PFSK-1 (cell line): ENCODE data around the gene SUOX.

Source experiments
- FOXP2 ChIP-seq: optimal IDR thresholded peaks from 2 replicates; pipeline ENCODE3; 2011; ENCODE audit warnings: borderline replicate concordance, control low read depth, inconsistent platforms; ENCODE audit not compliant: insufficient read depth; ENCODE audit errors: extremely low read length, extremely low read depth
- POLR2AphosphoS5 ChIP-seq: IDR thresholded peaks from 2 replicates; pipeline ENCODE4 v1.6.1; 2012; ENCODE audit warnings: low read depth, mild to moderate bottlenecking, control low read depth, low read length, moderate library complexity
- SIN3A ChIP-seq: IDR thresholded peaks from 2 replicates; pipeline ENCODE4 v1.6.1; 2012; ENCODE audit warnings: mild to moderate bottlenecking, low read length, moderate library complexity, borderline replicate concordance; ENCODE audit not compliant: insufficient read depth
- TAF1 ChIP-seq: IDR thresholded peaks from 2 replicates; pipeline ENCODE4 v1.6.1; 2012; ENCODE audit warnings: low read length, control low read depth, borderline replicate concordance; ENCODE audit not compliant: insufficient read depth
- TF ChIP-seq, protein P1 (sequence below), 2 experiments: IDR thresholded peaks; 2 replicates each; pipeline versions ENCODE4 v1.6.1 to v1.8.0; 2011 to 2012; ENCODE audit warnings: low read depth in 2 of 2, low read length in 2 of 2, control low read depth in 1 of 2, inconsistent platforms in 1 of 2, mild to moderate bottlenecking in 1 of 2, moderate library complexity in 1 of 2; ENCODE audit not compliant: insufficient read depth in 1 of 2

Gene SUOX

DNA sequence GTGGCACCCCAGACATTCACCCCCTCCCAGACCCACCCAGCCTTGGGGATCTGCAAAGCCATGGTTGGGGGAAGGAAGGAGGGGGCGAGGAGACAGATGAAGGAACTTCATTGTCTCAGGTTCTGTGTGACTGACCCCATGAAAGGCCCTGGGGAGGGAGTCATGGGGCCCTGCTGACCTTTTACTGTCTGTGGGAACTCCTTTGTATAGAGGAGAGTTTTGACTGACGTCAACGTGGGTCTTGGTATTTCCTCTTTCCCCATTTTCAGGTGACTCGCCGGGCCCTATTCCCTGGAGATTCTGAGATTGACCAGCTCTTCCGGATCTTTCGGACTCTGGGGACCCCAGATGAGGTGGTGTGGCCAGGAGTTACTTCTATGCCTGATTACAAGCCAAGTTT lies 26.3 kb upstream of the SUOX start:
- TF ChIP-seq, protein P1, sequence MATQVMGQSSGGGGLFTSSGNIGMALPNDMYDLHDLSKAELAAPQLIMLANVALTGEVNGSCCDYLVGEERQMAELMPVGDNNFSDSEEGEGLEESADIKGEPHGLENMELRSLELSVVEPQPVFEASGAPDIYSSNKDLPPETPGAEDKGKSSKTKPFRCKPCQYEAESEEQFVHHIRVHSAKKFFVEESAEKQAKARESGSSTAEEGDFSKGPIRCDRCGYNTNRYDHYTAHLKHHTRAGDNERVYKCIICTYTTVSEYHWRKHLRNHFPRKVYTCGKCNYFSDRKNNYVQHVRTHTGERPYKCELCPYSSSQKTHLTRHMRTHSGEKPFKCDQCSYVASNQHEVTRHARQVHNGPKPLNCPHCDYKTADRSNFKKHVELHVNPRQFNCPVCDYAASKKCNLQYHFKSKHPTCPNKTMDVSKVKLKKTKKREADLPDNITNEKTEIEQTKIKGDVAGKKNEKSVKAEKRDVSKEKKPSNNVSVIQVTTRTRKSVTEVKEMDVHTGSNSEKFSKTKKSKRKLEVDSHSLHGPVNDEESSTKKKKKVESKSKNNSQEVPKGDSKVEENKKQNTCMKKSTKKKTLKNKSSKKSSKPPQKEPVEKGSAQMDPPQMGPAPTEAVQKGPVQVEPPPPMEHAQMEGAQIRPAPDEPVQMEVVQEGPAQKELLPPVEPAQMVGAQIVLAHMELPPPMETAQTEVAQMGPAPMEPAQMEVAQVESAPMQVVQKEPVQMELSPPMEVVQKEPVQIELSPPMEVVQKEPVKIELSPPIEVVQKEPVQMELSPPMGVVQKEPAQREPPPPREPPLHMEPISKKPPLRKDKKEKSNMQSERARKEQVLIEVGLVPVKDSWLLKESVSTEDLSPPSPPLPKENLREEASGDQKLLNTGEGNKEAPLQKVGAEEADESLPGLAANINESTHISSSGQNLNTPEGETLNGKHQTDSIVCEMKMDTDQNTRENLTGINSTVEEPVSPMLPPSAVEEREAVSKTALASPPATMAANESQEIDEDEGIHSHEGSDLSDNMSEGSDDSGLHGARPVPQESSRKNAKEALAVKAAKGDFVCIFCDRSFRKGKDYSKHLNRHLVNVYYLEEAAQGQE (IDR thresholded peaks at IDR 0.05; ENCODE audit: insufficient read depth in 1 of 2, low read depth in 2 of 2, low read length in 2 of 2) = no peak
- TF ChIP-seq FOXP2 (no peak), POLR2AphosphoS5 (no peak), TAF1 (no peak), SIN3A (no peak)

DNA sequence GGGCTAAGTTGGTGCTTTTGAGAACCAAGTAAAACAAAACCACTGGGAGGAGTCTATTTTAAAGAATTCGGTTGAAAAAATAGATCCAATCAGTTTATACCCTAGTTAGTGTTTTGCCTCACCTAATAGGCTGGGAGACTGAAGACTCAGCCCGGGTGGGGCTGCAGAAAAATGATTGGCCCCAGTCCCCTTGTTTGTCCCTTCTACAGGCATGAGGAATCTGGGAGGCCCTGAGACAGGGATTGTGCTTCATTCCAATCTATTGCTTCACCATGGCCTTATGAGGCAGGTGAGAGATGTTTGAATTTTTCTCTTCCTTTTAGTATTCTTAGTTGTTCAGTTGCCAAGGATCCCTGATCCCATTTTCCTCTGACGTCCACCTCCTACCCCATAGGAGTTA lies 25.0 kb upstream of the SUOX start:
- TF ChIP-seq SIN3A (no peak), FOXP2 (no peak), TAF1 (no peak), POLR2AphosphoS5 (no peak)

DNA sequence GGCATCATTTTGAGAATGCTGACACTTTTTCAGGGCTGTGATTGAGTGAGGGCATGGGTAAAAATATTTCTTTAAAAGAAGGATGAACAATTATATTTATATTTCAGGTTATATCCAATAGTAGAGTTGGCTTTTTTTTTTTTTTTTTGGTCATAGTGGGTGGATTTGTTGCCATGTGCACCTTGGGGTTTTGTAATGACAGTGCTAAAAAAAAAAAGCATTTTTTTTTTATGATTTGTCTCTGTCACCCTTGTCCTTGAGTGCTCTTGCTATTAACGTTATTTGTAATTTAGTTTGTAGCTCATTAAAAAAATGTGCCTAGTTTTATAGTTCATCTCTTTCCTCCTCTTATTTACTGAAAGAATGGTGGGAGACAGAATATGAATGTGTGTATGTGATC lies 24.6 kb upstream of the SUOX start:
- TF ChIP-seq SIN3A (no peak), TAF1 (no peak), FOXP2 (no peak), POLR2AphosphoS5 (no peak)
- TF ChIP-seq, protein P1 (IDR thresholded peaks at IDR 0.05; ENCODE audit: insufficient read depth in 1 of 2, low read depth in 2 of 2, low read length in 2 of 2) = no peak

DNA sequence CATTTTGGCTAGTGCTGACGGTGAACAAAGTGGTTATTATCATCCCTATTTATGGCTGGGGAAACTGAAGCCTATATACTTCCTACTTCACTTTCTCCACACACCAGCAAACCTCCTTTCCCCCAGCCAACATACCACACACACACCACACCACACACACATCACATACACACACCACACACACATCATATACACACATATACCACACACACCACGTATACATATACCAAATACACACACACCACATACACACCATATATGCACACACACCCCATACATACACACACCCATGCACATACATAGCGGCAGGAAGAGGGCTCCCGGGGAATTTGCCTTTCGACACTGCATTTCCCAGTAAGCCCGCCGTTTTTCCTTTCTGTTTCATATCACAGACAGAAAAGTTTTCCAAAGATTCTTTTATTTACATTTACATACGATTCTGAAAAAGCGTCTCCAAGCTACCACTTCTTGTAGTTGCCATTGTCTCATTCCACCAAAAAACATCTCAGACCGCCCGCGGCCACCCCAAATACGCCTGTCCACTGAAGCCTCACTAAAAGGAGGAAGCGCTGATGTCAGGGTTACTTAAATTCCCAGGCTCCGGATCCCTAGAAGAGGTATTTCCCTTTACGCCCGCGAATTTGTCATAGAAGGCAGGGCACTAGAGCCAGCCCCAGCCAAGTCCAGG lies 24.0 kb upstream of the SUOX start:
- TF ChIP-seq, protein P1 (IDR thresholded peaks at IDR 0.05; ENCODE audit: insufficient read depth in 1 of 2, low read depth in 2 of 2, low read length in 2 of 2) = no peak
- TF ChIP-seq TAF1 (no peak), SIN3A (no peak; the same call in 1 of the 2 replicates), POLR2AphosphoS5 (no peak), FOXP2 (no peak)

DNA sequence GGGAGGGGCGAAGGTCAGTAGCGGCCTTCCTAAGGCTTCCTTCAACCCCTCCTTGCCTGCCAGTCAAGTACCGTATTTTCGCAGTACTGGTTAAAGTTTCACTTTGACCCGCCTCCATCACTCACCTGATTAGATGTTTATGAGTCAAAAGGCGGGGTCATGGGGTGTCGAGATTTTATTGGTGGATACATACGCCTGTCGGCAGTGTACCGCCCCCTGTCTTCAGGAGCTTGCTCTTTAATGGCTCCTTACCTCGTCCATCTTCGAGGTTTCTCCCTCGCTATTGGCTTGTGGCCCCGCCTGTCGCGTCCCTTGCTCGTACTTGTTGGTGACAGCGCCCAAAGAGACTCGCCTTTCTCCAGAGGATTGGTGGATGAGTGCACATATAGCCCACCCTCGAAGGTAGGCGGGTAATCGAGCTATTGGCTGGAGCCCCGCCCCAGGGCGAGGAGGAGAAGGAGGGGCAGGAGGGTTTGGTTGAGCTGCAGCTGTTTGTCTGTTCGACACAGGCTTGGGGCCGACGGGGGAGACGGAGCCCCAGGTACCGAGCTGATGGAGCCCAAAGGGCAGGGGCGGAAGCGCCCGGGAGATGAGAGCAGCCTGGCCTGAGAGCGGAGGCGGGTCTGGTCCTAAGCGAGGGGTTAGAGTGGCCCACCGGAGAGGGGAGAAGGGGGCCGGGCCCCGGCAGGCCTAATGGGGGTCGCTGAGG lies 23.3 kb upstream of the SUOX start, which contains the start of gene RAB5B:
Gene RAB5B, plus strand, starts transcription at position 480 of the 709 bp plus-strand sequence. CDS start 12,883 bp downstream, outside the sequence.
- TF ChIP-seq, protein P1 (IDR thresholded peaks at IDR 0.05; ENCODE audit: insufficient read depth in 1 of 2, low read depth in 2 of 2, low read length in 2 of 2) = 0 out of 4 replicates have a peak, but pooled peaks of 1 of the 2 experiments have one; percentile 19
- TF ChIP-seq POLR2AphosphoS5 (peak; percentile 74; the same call in 1 of the 2 replicates), SIN3A (0 out of 2 replicates have a peak, but pooled peaks have one; percentile 14), FOXP2 (peak; percentile 25), TAF1 (peak; percentile 47; the same call in 1 of the 2 replicates)
